HepG2 (cell line): ENCODE results near the gene DSG2. TPM values are rescaled to one million over a fixed set of nuclear protein-coding genes. Genes with fewer than 3 reads are reported as not detected.

Source experiments
- ATAC-seq: fragments of 200-7000 bp; cut with Tn5 transposase; 3 replicates; pipeline ENCODE4 v1.9.1; 2020; ENCODE audit warnings: mild to moderate bottlenecking, moderate library complexity
- BruUV-seq: library from RNA; stranded (reverse); fragments of 400-500 nt; replicated peaks from 2 replicates; lab custom pipeline; 2021; lab: Mats Ljungman, UMichigan
- CTCF ChIA-PET: fragments of 300-600 bp; formaldehyde crosslinking; extraction: SDS; loops from one replicate; lab custom pipeline; 2021; ENCODE audit warnings: low total read pairs, inconsistent platforms, low intra/inter-chr PET ratio; lab: Yijun Ruan, JAX
- POLR2A ChIA-PET: fragments of 350-600 bp; sonication (Branson Sonifier 250); formaldehyde crosslinking; loops from one replicate; lab custom pipeline; 2020; ENCODE audit warnings: antibody characterized with exemption, inconsistent platforms; lab: Yijun Ruan, JAX
- DNase-seq: peaks from one replicate; pipeline ENCODE4 v3.0.0-alpha.2; 2015; ENCODE audit warnings: low spot score
- FAIRE-seq: peaks from 3 replicates; lab custom pipeline; 2011; peaks lifted over from hg19 to GRCh38; lab: Jason Lieb, UNC
- H2AFZ ChIP-seq: one replicate; pipeline ENCODE4 v1.6.1; 2011; ENCODE audit warnings: low read length, inconsistent platforms
- H3K27ac ChIP-seq: fragments of 300-600 bp; 3 replicates; pipeline ENCODE4 v1.8.0; 2011; ENCODE audit warnings: mixed run types, mild to moderate bottlenecking, mixed read lengths, low read length, inconsistent platforms; ENCODE audit not compliant: insufficient read depth; ENCODE audit errors: extremely low read length
- H3K27me3 ChIP-seq, 2 experiments: fragments of 200-600 bp in 1 of 2; 2 replicates in 1 of 2; 3 replicates in 1 of 2; pipeline versions ENCODE4 v1.6.0 to v1.8.0; 2011; ENCODE audit warnings: low read length in 2 of 2, mild to moderate bottlenecking in 2 of 2, moderate library complexity in 2 of 2, inconsistent platforms in 1 of 2; ENCODE audit not compliant: insufficient read depth in 2 of 2, control insufficient read depth in 1 of 2
- H3K36me3 ChIP-seq, 2 experiments: fragments of 200-600 bp in 1 of 2; replicated peaks in 1 of 2; 2 replicates in 1 of 2; 3 replicates in 1 of 2; pipeline versions ENCODE4 v1.5.1 to v1.8.0; 2011; ENCODE audit warnings: low read length in 2 of 2, inconsistent platforms in 1 of 2; ENCODE audit not compliant: insufficient read depth in 2 of 2, control insufficient read depth in 1 of 2
- H3K4me1 ChIP-seq: 2 replicates; pipeline ENCODE4 v1.5.1; 2012; ENCODE audit warnings: low read length, inconsistent platforms; ENCODE audit not compliant: insufficient read depth
- H3K4me2 ChIP-seq: 2 replicates; pipeline ENCODE4 v1.6.0; 2011; ENCODE audit warnings: low read depth, low read length, inconsistent platforms
- H3K4me3 ChIP-seq, 3 experiments: fragments of 200-600 bp in 1 of 3; sonication (generic), shearing (Covaris generic) in 1 of 3; replicated peaks in 1 of 3; 2 replicates each; pipeline ENCODE4 v1.5.1; 2011 to 2016; ENCODE audit warnings: low read length in 3 of 3, inconsistent platforms in 2 of 3, low read depth in 2 of 3, mild to moderate bottlenecking in 2 of 3, control low read depth in 1 of 3, mixed read lengths in 1 of 3; ENCODE audit not compliant: insufficient read depth in 1 of 3
- H3K79me2 ChIP-seq: one replicate; pipeline ENCODE4 v1.6.1; 2011; ENCODE audit warnings: low read length, inconsistent platforms; ENCODE audit not compliant: insufficient read depth
- H3K9ac ChIP-seq: 2 replicates; pipeline ENCODE4 v1.6.0; 2011; ENCODE audit warnings: mild to moderate bottlenecking, low read depth, low read length, inconsistent platforms; ENCODE audit not compliant: insufficient read depth
- H3K9me3 ChIP-seq: 2 replicates; pipeline ENCODE4 v1.5.1; 2012; ENCODE audit warnings: mild to moderate bottlenecking, low read length
- H4K20me1 ChIP-seq: 2 replicates; pipeline ENCODE4 v1.6.0; 2011; ENCODE audit warnings: inconsistent platforms, mild to moderate bottlenecking, low read length, moderate library complexity; ENCODE audit not compliant: insufficient read depth
- BATF2 ChIP-seq: sonication (generic); formaldehyde crosslinking; IDR thresholded peaks from 2 replicates; pipeline ENCODE4 v1.8.0; 2022; ENCODE audit warnings: mild to moderate bottlenecking, missing genetic modification reagents, moderate library complexity
- CENPT ChIP-seq: sonication (generic); formaldehyde crosslinking; IDR thresholded peaks from 2 replicates; pipeline ENCODE4 v1.8.0; 2022; ENCODE audit warnings: low read depth, mild to moderate bottlenecking, moderate library complexity, missing genetic modification reagents
- FLYWCH1 ChIP-seq: sonication (generic); formaldehyde crosslinking; IDR thresholded peaks from 2 replicates; pipeline ENCODE4 v1.8.1; 2023; ENCODE audit warnings: mild to moderate bottlenecking, missing genetic modification reagents
- HNRNPLL ChIP-seq: fragments of 200-400 bp; formaldehyde crosslinking; IDR thresholded peaks from 2 replicates; pipeline ENCODE4 v1.6.1; 2017; ENCODE audit warnings: mild to moderate bottlenecking, low read depth, low read length; ENCODE audit not compliant: poor library complexity, severe bottlenecking
- JARID2 ChIP-seq: sonication (generic); formaldehyde crosslinking; IDR thresholded peaks from 2 replicates; pipeline ENCODE4 v1.8.1; 2023; ENCODE audit warnings: missing genetic modification reagents, inconsistent platforms; ENCODE audit not compliant: insufficient replicate concordance
- NFIC ChIP-seq: IDR thresholded peaks from 2 replicates; pipeline ENCODE4 v1.6.1; 2012; ENCODE audit warnings: mild to moderate bottlenecking, low read length, inconsistent platforms
- POGZ ChIP-seq: sonication (generic); formaldehyde crosslinking; IDR thresholded peaks from 2 replicates; pipeline ENCODE4 v1.4.0; 2020; ENCODE audit warnings: mild to moderate bottlenecking, missing genetic modification reagents
- STAG1 ChIP-seq: sonication (generic); formaldehyde crosslinking; IDR thresholded peaks from 2 replicates; pipeline ENCODE4 v1.4.0; 2020; ENCODE audit warnings: missing genetic modification reagents
- WIZ ChIP-seq: sonication (generic); formaldehyde crosslinking; IDR thresholded peaks from 2 replicates; pipeline ENCODE4 v1.5.1; 2020; ENCODE audit warnings: mild to moderate bottlenecking, missing genetic modification reagents
- ZBTB7B ChIP-seq: sonication (generic); formaldehyde crosslinking; IDR thresholded peaks from 2 replicates; pipeline ENCODE4 v1.4.0; 2020; ENCODE audit warnings: missing genetic modification reagents
- ZNF230 ChIP-seq: sonication (generic); formaldehyde crosslinking; IDR thresholded peaks from 2 replicates; pipeline ENCODE4 v1.4.0; 2020; ENCODE audit warnings: mild to moderate bottlenecking, missing genetic modification reagents
- ZNF367 ChIP-seq: sonication (generic); formaldehyde crosslinking; IDR thresholded peaks from 2 replicates; pipeline ENCODE4 v1.4.0; 2020; ENCODE audit warnings: missing genetic modification reagents, borderline replicate concordance
- ZNF577 ChIP-seq: sonication (generic); formaldehyde crosslinking; IDR thresholded peaks from 2 replicates; pipeline ENCODE4 v1.4.0; 2020; ENCODE audit warnings: mild to moderate bottlenecking, low read depth, missing genetic modification reagents, borderline replicate concordance
- ZNF883 ChIP-seq: sonication (generic); formaldehyde crosslinking; IDR thresholded peaks from 2 replicates; pipeline ENCODE4 v1.5.1; 2020; ENCODE audit warnings: mild to moderate bottlenecking, missing genetic modification reagents; ENCODE audit errors: not compliant biosample characterization
- WGBS: methylation state at CpG from one replicate; pipeline ENCODE4 v1.1.6; 2017; ENCODE audit warnings: low lambda C conversion rate; 5-methylcytosine and 5-hydroxymethylcytosine counted together
- in situ Hi-C: cut with HindIII; loops from 2 replicates; pipeline ENCODE4 v1.10.0; 2017; ENCODE audit warnings: low pct_unique_long_range_greater_than_20kb; ENCODE audit not compliant: extremely low pct_ligation_motif_present
- intact Hi-C: fragments of 100-400 bp; cut with micrococcal nuclease; formaldehyde crosslinking; loops from one replicate; pipeline ENCODE4 v1.10.0; 2022; ENCODE audit not compliant: unreplicated experiment
- polyA plus RNA-seq, 8 experiments: library from polyadenylated mRNA; depleted of rRNA in 3 of 8; stranded (reverse) in 7 of 8; unstranded in 1 of 8; fragments of >200 nt; fragmentation: Illumina TruSeq in 4 of 8; extraction: Trizol in 4 of 8; gene quantifications; 2 replicates each; pipeline versions ENCODE4 v1.2.1 to v1.2.3, GENCODE V29; 2011 to 2016; ENCODE audit warnings: low read depth in 4 of 8, missing spikeins in 1 of 8, mixed read lengths in 1 of 8; ENCODE audit not compliant: insufficient read depth in 1 of 8
- total RNA-seq, 5 experiments: library from RNA; depleted of rRNA; stranded (reverse); fragments of >200 nt; fragmentation: Illumina TruSeq; extraction: Trizol; gene quantifications; 2 replicates each; pipeline ENCODE4 v1.2.3, GENCODE V29; 2016; ENCODE audit warnings: low read depth in 1 of 5
- TF ChIP-seq, protein P1 (sequence below): sonication (generic); formaldehyde crosslinking; IDR thresholded peaks from 2 replicates; pipeline ENCODE4 v1.8.1; 2023; ENCODE audit warnings: mild to moderate bottlenecking, missing genetic modification reagents
- TF ChIP-seq, protein P2 (sequence below): IDR thresholded peaks from 2 replicates; pipeline ENCODE4 v1.6.1; 2016
- TF ChIP-seq, protein P3 (sequence below): sonication (generic); formaldehyde crosslinking; IDR thresholded peaks from 2 replicates; pipeline ENCODE4 v1.5.0; 2020; ENCODE audit warnings: missing genetic modification reagents

Gene DSG2
- total and polyA plus RNA-seq, 2 of the 13 experiments (the other 11 are each of a cell fraction or from before 2014, with no cell fraction given): 23.3 to 66.7 TPM

DNA sequence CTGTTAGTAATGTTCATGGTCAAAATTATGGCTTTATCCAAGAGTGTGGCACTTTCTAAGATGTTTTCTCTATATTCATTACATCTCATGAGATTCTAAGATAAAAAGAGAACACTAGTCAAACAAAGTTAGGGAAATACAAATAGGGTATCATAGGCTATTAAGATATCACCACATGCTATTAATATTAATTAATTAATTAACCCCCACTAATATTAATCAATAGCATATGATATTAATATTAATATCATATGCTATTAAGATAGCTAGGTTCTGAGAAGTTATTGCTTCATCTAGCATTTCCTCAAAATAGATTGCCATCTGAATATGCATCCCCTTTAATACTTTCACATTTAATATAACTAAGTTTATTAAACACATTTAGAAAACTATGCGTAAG is 28.3 kb upstream of the DSG2 start:
- ChIA-PET POLR2A (no interaction called here), CTCF (no interaction called here)
- ATAC-seq (no peak), FAIRE-seq (no peak), DNase-seq (no peak)
- no TSS peak for BruUV-seq
- Histone ChIP-seq H3K27ac (no peak overlapping the region), H3K4me1 (no peaks in the 10 kb centered on the region), H3K36me3 (no peaks in the 10 kb centered on the region), H3K79me2 (no peaks in the 10 kb centered on the region), H3K9me3 (no peaks in the 10 kb centered on the region), H3K9ac (no peak overlapping the region), H2AFZ (no peak overlapping the region), H4K20me1 (no peaks in the 10 kb centered on the region), H3K4me3 (no peak overlapping the region), H3K27me3 (peaks cover 1 to 7% of the 10 kb centered on the region in 2 experiments; a peak in 1 of 5 replicates), H3K4me2 (no peak overlapping the region)
- intact Hi-C loops (no loop called here), in situ Hi-C loops (no loop called here)
- 100% methylated on average over 1 of the region's 1 CpG for WGBS
- TF ChIP-seq STAG1 (no peak), NFIC (no peak), JARID2 (no peak), FLYWCH1 (CRISPR knock-in tag) (no peak), HNRNPLL (no peak), ZNF883 (CRISPR knock-in tag) (no peak), WIZ (no peak), CENPT (CRISPR knock-in tag) (no peak), ZNF577 (no peak), ZBTB7B (CRISPR knock-in tag) (no peak), POGZ (CRISPR knock-in tag) (no peak), BATF2 (CRISPR knock-in tag) (no peak), ZNF230 (CRISPR knock-in tag) (no peak), ZNF367 (CRISPR knock-in tag) (no peak)
- TF ChIP-seq, protein P1, sequence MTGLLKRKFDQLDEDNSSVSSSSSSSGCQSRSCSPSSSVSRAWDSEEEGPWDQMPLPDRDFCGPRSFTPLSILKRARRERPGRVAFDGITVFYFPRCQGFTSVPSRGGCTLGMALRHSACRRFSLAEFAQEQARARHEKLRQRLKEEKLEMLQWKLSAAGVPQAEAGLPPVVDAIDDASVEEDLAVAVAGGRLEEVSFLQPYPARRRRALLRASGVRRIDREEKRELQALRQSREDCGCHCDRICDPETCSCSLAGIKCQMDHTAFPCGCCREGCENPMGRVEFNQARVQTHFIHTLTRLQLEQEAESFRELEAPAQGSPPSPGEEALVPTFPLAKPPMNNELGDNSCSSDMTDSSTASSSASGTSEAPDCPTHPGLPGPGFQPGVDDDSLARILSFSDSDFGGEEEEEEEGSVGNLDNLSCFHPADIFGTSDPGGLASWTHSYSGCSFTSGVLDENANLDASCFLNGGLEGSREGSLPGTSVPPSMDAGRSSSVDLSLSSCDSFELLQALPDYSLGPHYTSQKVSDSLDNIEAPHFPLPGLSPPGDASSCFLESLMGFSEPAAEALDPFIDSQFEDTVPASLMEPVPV (CRISPR knock-in tag): no peak
- TF ChIP-seq, protein P2, sequence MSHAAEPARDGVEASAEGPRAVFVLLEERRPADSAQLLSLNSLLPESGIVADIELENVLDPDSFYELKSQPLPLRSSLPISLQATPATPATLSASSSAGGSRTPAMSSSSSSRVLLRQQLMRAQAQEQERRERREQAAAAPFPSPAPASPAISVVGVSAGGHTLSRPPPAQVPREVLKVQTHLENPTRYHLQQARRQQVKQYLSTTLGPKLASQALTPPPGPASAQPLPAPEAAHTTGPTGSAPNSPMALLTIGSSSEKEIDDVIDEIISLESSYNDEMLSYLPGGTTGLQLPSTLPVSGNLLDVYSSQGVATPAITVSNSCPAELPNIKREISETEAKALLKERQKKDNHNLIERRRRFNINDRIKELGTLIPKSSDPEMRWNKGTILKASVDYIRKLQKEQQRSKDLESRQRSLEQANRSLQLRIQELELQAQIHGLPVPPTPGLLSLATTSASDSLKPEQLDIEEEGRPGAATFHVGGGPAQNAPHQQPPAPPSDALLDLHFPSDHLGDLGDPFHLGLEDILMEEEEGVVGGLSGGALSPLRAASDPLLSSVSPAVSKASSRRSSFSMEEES: no peak
- TF ChIP-seq, protein P3, sequence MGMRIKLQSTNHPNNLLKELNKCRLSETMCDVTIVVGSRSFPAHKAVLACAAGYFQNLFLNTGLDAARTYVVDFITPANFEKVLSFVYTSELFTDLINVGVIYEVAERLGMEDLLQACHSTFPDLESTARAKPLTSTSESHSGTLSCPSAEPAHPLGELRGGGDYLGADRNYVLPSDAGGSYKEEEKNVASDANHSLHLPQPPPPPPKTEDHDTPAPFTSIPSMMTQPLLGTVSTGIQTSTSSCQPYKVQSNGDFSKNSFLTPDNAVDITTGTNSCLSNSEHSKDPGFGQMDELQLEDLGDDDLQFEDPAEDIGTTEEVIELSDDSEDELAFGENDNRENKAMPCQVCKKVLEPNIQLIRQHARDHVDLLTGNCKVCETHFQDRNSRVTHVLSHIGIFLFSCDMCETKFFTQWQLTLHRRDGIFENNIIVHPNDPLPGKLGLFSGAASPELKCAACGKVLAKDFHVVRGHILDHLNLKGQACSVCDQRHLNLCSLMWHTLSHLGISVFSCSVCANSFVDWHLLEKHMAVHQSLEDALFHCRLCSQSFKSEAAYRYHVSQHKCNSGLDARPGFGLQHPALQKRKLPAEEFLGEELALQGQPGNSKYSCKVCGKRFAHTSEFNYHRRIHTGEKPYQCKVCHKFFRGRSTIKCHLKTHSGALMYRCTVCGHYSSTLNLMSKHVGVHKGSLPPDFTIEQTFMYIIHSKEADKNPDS: no peak
